Endodermal cell (in vitro differentiated cells): ENCODE results near the gene TENT5A. TPM values are rescaled to one million over a fixed set of nuclear protein-coding genes. Genes with fewer than 3 reads are reported as not detected.

Source experiments
- DNase-seq: peaks from one replicate; pipeline ENCODE4 v3.0.0-alpha.2; 2017
- H3K27ac ChIP-seq: 2 replicates; pipeline ENCODE4 v1.5.1; 2013; ENCODE audit warnings: mild to moderate bottlenecking, low read depth, low read length, moderate library complexity
- H3K27me3 ChIP-seq: 2 replicates; pipeline ENCODE4 v1.6.1; 2013; ENCODE audit warnings: mild to moderate bottlenecking, low read length, moderate library complexity; ENCODE audit not compliant: insufficient read depth, control insufficient read depth, poor library complexity, severe bottlenecking
- H3K36me3 ChIP-seq: 2 replicates; pipeline ENCODE4 v1.7.0; 2013; ENCODE audit warnings: mild to moderate bottlenecking, low read length, moderate library complexity; ENCODE audit not compliant: control insufficient read depth, insufficient read depth
- H3K4me1 ChIP-seq: one replicate; pipeline ENCODE4 v1.7.0; 2013; ENCODE audit warnings: low read length; ENCODE audit not compliant: control insufficient read depth, insufficient read depth
- H3K4me3 ChIP-seq: 2 replicates; pipeline ENCODE4 v1.5.1; 2013; ENCODE audit warnings: mild to moderate bottlenecking, low read length, moderate library complexity
- H3K9ac ChIP-seq: 2 replicates; pipeline ENCODE4 v1.6.1; 2013; ENCODE audit warnings: mild to moderate bottlenecking, low read length, moderate library complexity; ENCODE audit not compliant: poor library complexity, severe bottlenecking; ENCODE audit errors: extremely low read depth
- H3K9me3 ChIP-seq: 2 replicates; pipeline ENCODE4 v1.6.1; 2013; ENCODE audit warnings: mild to moderate bottlenecking, low read length, moderate library complexity; ENCODE audit not compliant: control insufficient read depth
- H3K27ac Mint-ChIP-seq: 2 replicates; pipeline ENCODE4 v1.8.0; 2020; ENCODE audit warnings: mixed read lengths
- H3K27me3 Mint-ChIP-seq: 2 replicates; pipeline ENCODE4 v1.8.0; 2021; ENCODE audit warnings: mild to moderate bottlenecking, mixed read lengths; ENCODE audit not compliant: insufficient read depth
- H3K36me3 Mint-ChIP-seq: 2 replicates; pipeline ENCODE4 v1.8.0; 2020; ENCODE audit warnings: low read depth, mixed read lengths
- H3K4me1 Mint-ChIP-seq: 2 replicates; pipeline ENCODE4 v1.8.0; 2020; ENCODE audit warnings: mixed read lengths
- H3K4me3 Mint-ChIP-seq: 2 replicates; pipeline ENCODE4 v1.8.0; 2020; ENCODE audit warnings: mild to moderate bottlenecking, moderate library complexity, mixed read lengths
- H3K9me3 Mint-ChIP-seq: 2 replicates; pipeline ENCODE4 v1.8.0; 2020; ENCODE audit warnings: mild to moderate bottlenecking, mixed read lengths
- CTCF ChIP-seq: fragments of 200-600 bp; sonication (generic); conservative IDR thresholded peaks from 2 replicates; pipeline ENCODE4 v1.5.0; 2021; ENCODE audit warnings: antibody characterized with exemption, mild to moderate bottlenecking
- WGBS, 2 experiments: methylation state at CpG; one replicate each; pipeline versions ENCODE4 v1.1.5 to v1.1.7; 2013; ENCODE audit warnings: missing lambda C conversion rate in 2 of 2, mixed read lengths in 1 of 2; ENCODE audit not compliant: insufficient coverage in 1 of 2, insufficient read length in 1 of 2; 5-methylcytosine and 5-hydroxymethylcytosine counted together
- total RNA-seq, 2 donors: library from RNA; stranded (reverse); fragmentation: NEBNext Ultra II Directional in 1 of 2; extraction: Animal tissue kit (Norgen Biotek cat#: 25700) in 1 of 2; gene quantifications; 2 replicates in 1 of 2; 3 replicates in 1 of 2; pipeline ENCODE4 v1.2.1, GENCODE V29; 2021

Gene TENT5A
- total RNA-seq, 2 donors from 2014 or later, result 4.8 to 8.6 TPM

DNA sequence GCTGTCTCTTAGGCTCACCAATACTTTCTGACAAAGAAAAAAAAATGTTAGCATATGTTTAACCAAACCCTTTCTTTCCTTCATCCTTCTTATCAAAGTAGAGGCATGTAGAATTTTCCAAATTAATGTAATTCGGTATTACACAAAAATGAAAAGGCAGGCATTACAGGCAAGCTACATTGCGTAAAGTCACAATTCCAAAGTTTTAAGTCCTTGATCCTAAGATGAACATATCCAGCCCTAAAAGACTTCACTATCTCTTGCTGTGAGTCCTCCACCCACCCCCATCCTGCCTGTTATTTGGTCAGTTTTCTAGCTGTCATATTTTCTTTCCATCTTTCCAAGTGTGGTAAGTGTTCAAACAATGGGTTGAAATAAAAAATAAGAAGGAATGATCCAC lies 12.1 kb upstream of the TENT5A start:
- Mint-ChIP-seq H3K9me3 (peaks cover 5% of the 10 kb centered on the region), H3K36me3 (no peaks in the 10 kb centered on the region), H3K27me3 (no peaks in the 10 kb centered on the region), H3K4me1 (peaks cover 19% of the 10 kb centered on the region), H3K27ac (no peak overlapping the region), H3K4me3 (no peak overlapping the region)
- Histone ChIP-seq H3K27me3 (no peaks in the 10 kb centered on the region), H3K9me3 (no peaks in the 10 kb centered on the region), H3K4me3 (no peak overlapping the region), H3K9ac (no peak overlapping the region), H3K36me3 (no peaks in the 10 kb centered on the region), H3K27ac (no peak overlapping the region), H3K4me1 (peaks cover 11% of the 10 kb centered on the region)
- DNase-seq, result no peak
- TF ChIP-seq CTCF, result no peak
- 100% methylated on average over 2 of the region's 2 CpGs; no CpG with 5 or more reads in 1 of the 2 experiments for WGBS, 2 experiments

GRCh38 chr6:81763968-81764367 lies 11.5 kb upstream of the TENT5A start:
- Histone ChIP-seq H3K4me1 (peaks cover 11% of the 10 kb centered on the region), H3K27me3 (no peaks in the 10 kb centered on the region), H3K4me3 (no peak overlapping the region), H3K9me3 (no peaks in the 10 kb centered on the region), H3K27ac (no peak overlapping the region), H3K9ac (no peak overlapping the region), H3K36me3 (no peaks in the 10 kb centered on the region)
- no peaks in the 10 kb centered on the region for H3K27me3 Mint-ChIP-seq
- H3K27ac Mint-ChIP-seq, result no peak overlapping the region
- DNase-seq, result no peak
- TF ChIP-seq CTCF, result no peak
- peaks cover 18% of the 10 kb centered on the region for H3K4me1 Mint-ChIP-seq
- peaks cover 5% of the 10 kb centered on the region for H3K9me3 Mint-ChIP-seq
- no peak overlapping the region for H3K4me3 Mint-ChIP-seq
- WGBS, 2 experiments, result 87 to 97% methylated on average over 3 of the region's 3 CpGs
- H3K36me3 Mint-ChIP-seq, result no peaks in the 10 kb centered on the region

DNA sequence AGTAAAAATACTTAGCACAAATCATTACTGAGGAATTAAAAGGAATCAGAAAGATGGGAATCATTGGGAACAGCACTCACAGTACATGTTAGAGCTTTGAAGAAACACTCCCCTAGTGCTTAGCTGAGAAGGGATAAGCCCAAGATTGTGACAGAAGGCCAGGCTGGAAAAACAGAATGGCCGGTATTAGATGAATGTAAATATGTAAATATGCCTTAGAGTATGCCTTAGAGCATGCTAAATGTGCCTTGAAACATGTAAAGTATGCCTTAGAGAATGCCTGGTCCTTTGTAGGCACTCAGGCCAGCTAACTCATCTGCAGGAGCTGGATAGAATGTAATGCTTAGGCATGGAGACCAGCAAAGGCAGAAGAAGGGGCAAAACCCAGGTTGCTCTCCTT lies 10.6 kb upstream of the TENT5A start:
- Histone ChIP-seq H3K27ac (no peak overlapping the region), H3K36me3 (no peaks in the 10 kb centered on the region), H3K27me3 (no peaks in the 10 kb centered on the region), H3K9ac (no peak overlapping the region), H3K9me3 (no peaks in the 10 kb centered on the region), H3K4me1 (peaks cover 11% of the 10 kb centered on the region), H3K4me3 (no peak overlapping the region)
- TF ChIP-seq CTCF, result no peak
- Mint-ChIP-seq H3K9me3 (peaks cover 5% of the 10 kb centered on the region), H3K27me3 (no peaks in the 10 kb centered on the region), H3K36me3 (no peaks in the 10 kb centered on the region), H3K4me1 (peaks cover 18% of the 10 kb centered on the region), H3K27ac (no peak overlapping the region), H3K4me3 (no peak overlapping the region)
- no peak for DNase-seq
- 89 to 100% methylated on average over 1 of the region's 1 CpG for WGBS, 2 experiments
